ENCODE results near the gene ZNF329.

Gene ZNF329

GRCh38 chr19:58097781-58098681 lies 52.6 kb downstream of the ZNF329 start, which contains the start of gene ZSCAN18:
Gene ZSCAN18, minus strand, starts transcription at chr19:58098231. Its CDS starts 7,964 bp downstream, at chr19:58090267.
- Histone ChIP-seq H3K4me3 (ENCODE audit: low read length) (peak within 1 kb of the TSS; percentile 97), H3K36me3 (ENCODE audit: insufficient read depth, low read length) (peaks cover 26% of the 10 kb centered on the region), H3K27me3 (ENCODE audit: insufficient read depth, low read length) (no peaks in the 10 kb centered on the region), H3K4me1 (ENCODE audit: insufficient read depth, low read length) (peaks cover 3% of the 10 kb centered on the region), H2AFZ (ENCODE audit: low read depth, low read length) (peak within 1 kb of the TSS; percentile 52), H3K9me3 (ENCODE audit: low read length) (peaks cover 39% of the 10 kb centered on the region)

GRCh38 chr19:58097349-58097748 lies 53.2 kb downstream of the ZNF329 start:
- Histone ChIP-seq H3K36me3 (ENCODE audit: insufficient read depth, low read length) (peaks cover 32% of the 10 kb centered on the region), H3K9me3 (ENCODE audit: low read length) (peaks cover 45% of the 10 kb centered on the region), H3K4me3 (ENCODE audit: low read length) (peak overlapping the region; percentile 97), H3K27me3 (ENCODE audit: insufficient read depth, low read length) (no peaks in the 10 kb centered on the region), H2AFZ (ENCODE audit: low read depth, low read length) (no peak overlapping the region), H3K4me1 (ENCODE audit: insufficient read depth, low read length) (peaks cover 3% of the 10 kb centered on the region)

GRCh38 chr19:58096884-58097283 lies 53.7 kb downstream of the ZNF329 start:
- Histone ChIP-seq H3K36me3 (ENCODE audit: insufficient read depth, low read length) (peaks cover 34% of the 10 kb centered on the region), H2AFZ (ENCODE audit: low read depth, low read length) (no peak overlapping the region), H3K27me3 (ENCODE audit: insufficient read depth, low read length) (no peaks in the 10 kb centered on the region), H3K9me3 (ENCODE audit: low read length) (peaks cover 48% of the 10 kb centered on the region), H3K4me1 (ENCODE audit: insufficient read depth, low read length) (peaks cover 3% of the 10 kb centered on the region), H3K4me3 (ENCODE audit: low read length) (peak overlapping the region; percentile 97)

GRCh38 chr19:58095328-58095727 lies 55.3 kb downstream of the ZNF329 start:
- Histone ChIP-seq H3K4me1 (ENCODE audit: insufficient read depth, low read length) (peaks cover 3% of the 10 kb centered on the region), H3K36me3 (ENCODE audit: insufficient read depth, low read length) (peaks cover 46% of the 10 kb centered on the region), H2AFZ (ENCODE audit: low read depth, low read length) (no peak overlapping the region), H3K4me3 (ENCODE audit: low read length) (no peak overlapping the region), H3K27me3 (ENCODE audit: insufficient read depth, low read length) (no peaks in the 10 kb centered on the region), H3K9me3 (ENCODE audit: low read length) (peaks cover 56% of the 10 kb centered on the region)

DNA sequence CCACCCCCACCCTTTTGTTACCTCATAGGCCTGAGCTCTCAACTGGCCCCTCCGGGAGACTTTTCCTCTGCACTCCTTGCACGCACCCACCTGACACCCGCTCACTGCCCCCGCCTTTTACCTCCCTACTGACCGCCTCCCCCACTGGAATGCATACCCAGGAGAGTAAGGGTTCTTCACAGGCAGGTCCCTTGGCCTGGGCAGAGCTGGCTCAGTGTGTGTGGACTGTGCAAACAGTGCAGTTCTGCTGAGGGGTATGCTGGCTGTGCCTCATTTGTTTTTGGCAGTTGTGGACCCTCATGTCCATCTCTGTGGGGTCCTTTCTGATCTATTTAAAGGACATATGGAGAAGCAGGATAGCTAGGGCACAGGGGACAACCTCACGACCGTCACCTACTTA lies 57.5 kb downstream of the ZNF329 start:
- Histone ChIP-seq H3K4me1 (ENCODE audit: insufficient read depth, low read length) (no peaks in the 10 kb centered on the region), H3K9me3 (ENCODE audit: low read length) (peaks cover 70% of the 10 kb centered on the region), H3K36me3 (ENCODE audit: insufficient read depth, low read length) (peaks cover 64% of the 10 kb centered on the region), H2AFZ (ENCODE audit: low read depth, low read length) (no peak overlapping the region), H3K27me3 (ENCODE audit: insufficient read depth, low read length) (no peaks in the 10 kb centered on the region), H3K4me3 (ENCODE audit: low read length) (no peak overlapping the region)

- Histone ChIP-seq H3K36me3 (ENCODE audit: insufficient read depth, low read length) (peaks cover 74% of the 10 kb centered on the region), H2AFZ (ENCODE audit: low read depth, low read length) (no peak overlapping the region), H3K27me3 (ENCODE audit: insufficient read depth, low read length) (no peaks in the 10 kb centered on the region), H3K4me3 (ENCODE audit: low read length) (no peak overlapping the region), H3K9me3 (ENCODE audit: low read length) (peaks cover 76% of the 10 kb centered on the region), H3K4me1 (ENCODE audit: insufficient read depth, low read length) (no peaks in the 10 kb centered on the region)
Observed at GRCh38 chr19:58091251-58091995, 59.2 kb downstream of the ZNF329 start.

- H2AFZ ChIP-seq (ENCODE audit: low read depth, low read length): no peak overlapping the region
- H3K27me3 ChIP-seq (ENCODE audit: insufficient read depth, low read length): no peaks in the 10 kb centered on the region
- no peaks in the 10 kb centered on the region for H3K4me1 ChIP-seq (ENCODE audit: insufficient read depth, low read length)
- peaks cover 76% of the 10 kb centered on the region for H3K9me3 ChIP-seq (ENCODE audit: low read length)
- H3K4me3 ChIP-seq (ENCODE audit: low read length): no peak overlapping the region
- H3K36me3 ChIP-seq (ENCODE audit: insufficient read depth, low read length): peaks cover 75% of the 10 kb centered on the region
Observed at GRCh38 chr19:58089846-58090245, 60.7 kb downstream of the ZNF329 start.

GRCh38 chr19:58088521-58089052 lies 62.0 kb downstream of the ZNF329 start:
- Histone ChIP-seq H3K4me1 (ENCODE audit: insufficient read depth, low read length) (no peaks in the 10 kb centered on the region), H3K36me3 (ENCODE audit: insufficient read depth, low read length) (peaks cover 86% of the 10 kb centered on the region), H3K9me3 (ENCODE audit: low read length) (peaks cover 82% of the 10 kb centered on the region), H2AFZ (ENCODE audit: low read depth, low read length) (no peak overlapping the region), H3K27me3 (ENCODE audit: insufficient read depth, low read length) (no peaks in the 10 kb centered on the region), H3K4me3 (ENCODE audit: low read length) (no peak overlapping the region)

DNA sequence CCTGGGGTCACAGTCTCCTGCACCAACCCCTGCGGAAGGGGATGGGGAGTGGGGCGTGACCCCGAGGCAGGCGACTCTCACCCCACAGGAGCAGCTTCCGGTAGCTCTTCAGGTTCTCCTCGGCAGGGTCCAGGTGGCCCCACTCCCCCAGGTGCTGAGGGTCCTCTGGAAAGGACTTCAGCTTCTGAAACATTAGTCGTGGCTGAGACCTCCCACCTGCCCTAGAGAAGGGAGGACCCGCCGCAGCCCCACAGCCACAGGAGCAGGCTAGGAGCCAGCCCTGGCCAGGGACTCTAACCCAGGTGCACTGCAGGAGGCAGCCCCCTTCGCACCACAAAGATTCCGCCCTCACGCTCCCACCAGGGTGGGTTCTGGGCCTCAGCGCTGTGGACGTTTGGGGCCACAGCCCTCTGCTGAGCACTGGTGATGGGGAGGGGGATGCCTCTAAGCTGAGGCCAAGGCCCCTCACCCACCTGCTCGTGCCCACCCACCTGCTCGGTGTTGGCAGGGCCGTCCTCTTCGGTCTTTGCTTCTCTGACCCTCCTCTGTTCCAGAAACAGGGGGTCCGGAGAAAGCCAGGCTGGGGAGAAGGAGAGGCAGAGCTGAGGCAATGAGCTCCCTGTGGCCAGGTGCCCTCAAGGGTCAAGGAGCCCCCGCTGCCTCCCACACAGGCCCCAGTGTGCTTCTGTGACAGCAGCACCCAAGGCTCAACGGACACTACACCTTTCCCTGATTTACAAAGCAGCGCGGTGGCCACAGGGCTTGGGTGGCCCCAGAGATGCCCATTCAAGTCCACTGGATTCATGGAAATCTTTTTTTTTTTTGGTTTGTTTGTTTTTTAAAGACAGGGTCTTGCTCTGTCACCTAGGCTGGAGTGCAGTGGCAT lies 63.5 kb downstream of the ZNF329 start:
- Histone ChIP-seq H2AFZ (ENCODE audit: low read depth, low read length) (no peak overlapping the region), H3K36me3 (ENCODE audit: insufficient read depth, low read length) (peaks cover 78% of the 10 kb centered on the region), H3K4me3 (ENCODE audit: low read length) (no peak overlapping the region), H3K9me3 (ENCODE audit: low read length) (peaks cover 75% of the 10 kb centered on the region), H3K27me3 (ENCODE audit: insufficient read depth, low read length) (no peaks in the 10 kb centered on the region), H3K4me1 (ENCODE audit: insufficient read depth, low read length) (no peaks in the 10 kb centered on the region)

GRCh38 chr19:58085348-58085875 lies 65.2 kb downstream of the ZNF329 start:
- H2AFZ ChIP-seq (ENCODE audit: low read depth, low read length): no peak overlapping the region
- H3K36me3 ChIP-seq (ENCODE audit: insufficient read depth, low read length): peaks cover 65% of the 10 kb centered on the region
- no peaks in the 10 kb centered on the region for H3K4me1 ChIP-seq (ENCODE audit: insufficient read depth, low read length)
- H3K27me3 ChIP-seq (ENCODE audit: insufficient read depth, low read length): no peaks in the 10 kb centered on the region
- H3K4me3 ChIP-seq (ENCODE audit: low read length): no peak overlapping the region
- H3K9me3 ChIP-seq (ENCODE audit: low read length): peaks cover 68% of the 10 kb centered on the region

- no peaks in the 10 kb centered on the region for H3K4me1 ChIP-seq (ENCODE audit: insufficient read depth, low read length)
- H3K4me3 ChIP-seq (ENCODE audit: low read length): no peak overlapping the region
- H2AFZ ChIP-seq (ENCODE audit: low read depth, low read length): no peak overlapping the region
- peaks cover 65% of the 10 kb centered on the region for H3K9me3 ChIP-seq (ENCODE audit: low read length)
- H3K27me3 ChIP-seq (ENCODE audit: insufficient read depth, low read length): no peaks in the 10 kb centered on the region
- peaks cover 59% of the 10 kb centered on the region for H3K36me3 ChIP-seq (ENCODE audit: insufficient read depth, low read length)
Observed at GRCh38 chr19:58084596-58085347, 65.8 kb downstream of the ZNF329 start.

- Histone ChIP-seq H2AFZ (ENCODE audit: low read depth, low read length) (no peak overlapping the region), H3K9me3 (ENCODE audit: low read length) (peaks cover 56% of the 10 kb centered on the region), H3K36me3 (ENCODE audit: insufficient read depth, low read length) (peaks cover 46% of the 10 kb centered on the region)
Observed at GRCh38 chr19:58083021-58083420, 67.6 kb downstream of the ZNF329 start.

More at GRCh38 chr19:58083021-58083420, 67.6 kb downstream of the ZNF329 start:
- H3K4me1 ChIP-seq (ENCODE audit: insufficient read depth, low read length): no peaks in the 10 kb centered on the region
- H3K27me3 ChIP-seq (ENCODE audit: insufficient read depth, low read length): no peaks in the 10 kb centered on the region
- no peak overlapping the region for H3K4me3 ChIP-seq (ENCODE audit: low read length)
